GM23338 (cell line): ENCODE data around the gene C10orf71. TPM values are rescaled to one million over a fixed set of nuclear protein-coding genes. Genes with fewer than 3 reads are reported as not detected.

Experiments
- ATAC-seq: fragments of 200-7000 bp; cut with Tn5 transposase; 3 replicates; pipeline ENCODE4 v1.9.1; 2020
- DNase-seq: peaks from one replicate; pipeline ENCODE4 v3.0.0-alpha.2; 2015; ENCODE audit warnings: low spot score
- H2AFZ ChIP-seq: fragments of 200-600 bp; sonication (generic); 2 replicates; pipeline ENCODE4 v1.8.0; 2016; ENCODE audit warnings: antibody characterized with exemption, mild to moderate bottlenecking, moderate library complexity
- H3F3A ChIP-seq: fragments of 200-600 bp; sonication (generic); replicated peaks from 2 replicates; pipeline ENCODE4 v1.8.0; 2017; ENCODE audit warnings: antibody characterized with exemption, mixed run types, low read depth
- H3K27ac ChIP-seq: fragments of 200-600 bp; sonication (generic); 2 replicates; pipeline ENCODE4 v1.6.1; 2016; ENCODE audit warnings: low read depth
- H3K27me3 ChIP-seq: fragments of 200-600 bp; sonication (generic); 2 replicates; pipeline ENCODE4 v1.8.0; 2016; ENCODE audit warnings: mild to moderate bottlenecking, mixed run types, moderate library complexity; ENCODE audit not compliant: insufficient read depth
- H3K36me3 ChIP-seq: fragments of 200-600 bp; sonication (generic); 2 replicates; pipeline ENCODE4 v1.8.0; 2016; ENCODE audit warnings: mild to moderate bottlenecking; ENCODE audit not compliant: insufficient read depth
- H3K4me1 ChIP-seq: fragments of 200-600 bp; sonication (generic); 2 replicates; pipeline ENCODE4 v1.8.0; 2016; ENCODE audit warnings: mild to moderate bottlenecking, moderate library complexity; ENCODE audit not compliant: insufficient read depth
- H3K4me2 ChIP-seq: fragments of 200-600 bp; sonication (generic); 2 replicates; pipeline ENCODE4 v1.7.1; 2017; ENCODE audit warnings: mixed run types
- H3K4me3 ChIP-seq: fragments of 200-600 bp; sonication (generic); 2 replicates; pipeline ENCODE4 v1.6.1; 2016; ENCODE audit warnings: mixed run types
- H3K79me2 ChIP-seq: fragments of 200-600 bp; sonication (generic); replicated peaks from 2 replicates; pipeline ENCODE4 v1.8.0; 2017; ENCODE audit warnings: mild to moderate bottlenecking; ENCODE audit not compliant: insufficient read depth
- H3K9me2 ChIP-seq: fragments of 200-600 bp; sonication (generic); 2 replicates; pipeline ENCODE4 v1.8.0; 2017; ENCODE audit not compliant: insufficient read depth
- H4K20me1 ChIP-seq: fragments of 200-600 bp; sonication (generic); replicated peaks from 2 replicates; pipeline ENCODE4 v1.8.0; 2017; ENCODE audit warnings: mild to moderate bottlenecking; ENCODE audit not compliant: insufficient read depth
- H3K27ac Mint-ChIP-seq: 2 replicates; pipeline ENCODE4 v1.8.0; 2020; ENCODE audit warnings: inconsistent platforms, mild to moderate bottlenecking, moderate library complexity, mixed read lengths
- H3K27me3 Mint-ChIP-seq: 3 replicates; pipeline ENCODE4 v1.8.0; 2022; ENCODE audit warnings: low read depth, mild to moderate bottlenecking, moderate library complexity, mixed read lengths, inconsistent platforms; ENCODE audit not compliant: insufficient read depth, poor library complexity
- H3K36me3 Mint-ChIP-seq: 3 replicates; pipeline ENCODE4 v1.8.0; 2021; ENCODE audit warnings: low read depth, mild to moderate bottlenecking, inconsistent platforms, moderate library complexity, mixed read lengths
- H3K4me1 Mint-ChIP-seq: 3 replicates; pipeline ENCODE4 v1.8.0; 2020; ENCODE audit warnings: mild to moderate bottlenecking, inconsistent platforms, mixed read lengths
- H3K4me3 Mint-ChIP-seq: 3 replicates; pipeline ENCODE4 v1.8.0; 2021; ENCODE audit warnings: moderate library complexity, mild to moderate bottlenecking, inconsistent platforms, mixed read lengths
- H3K9me3 Mint-ChIP-seq: 3 replicates; pipeline ENCODE4 v1.8.0; 2020; ENCODE audit warnings: moderate library complexity, mild to moderate bottlenecking, inconsistent platforms, mixed read lengths
- EZH2 ChIP-seq: fragments of 200-600 bp; sonication (generic); IDR thresholded peaks from one replicate; pipeline ENCODE4 v1.8.0; 2017; ENCODE audit warnings: antibody characterized with exemption, mild to moderate bottlenecking, low read depth; ENCODE audit not compliant: unreplicated experiment
- NANOG ChIP-seq: IDR thresholded peaks from 2 replicates; pipeline ENCODE4 v1.6.1; 2016; ENCODE audit warnings: antibody characterized with exemption, borderline replicate concordance
- POLR2AphosphoS5 ChIP-seq: IDR thresholded peaks from 2 replicates; pipeline ENCODE4 v1.6.1; 2016; ENCODE audit warnings: antibody characterized with exemption, low read depth
- ZNF114 ChIP-seq: fragments of 250-450 bp; sonication (Bioruptor Pico); IDR thresholded peaks from 2 replicates; pipeline ENCODE4 v1.5.0; 2020; ENCODE audit warnings: mild to moderate bottlenecking, moderate library complexity
- polyA plus RNA-seq: library from polyadenylated mRNA; unstranded; fragments of >200 nt; fragmentation: Nextera tagmentation; extraction: Ambion mirVana; gene quantifications from 2 replicates; pipeline ENCODE4 v1.2.1, GENCODE V29; 2016
- total RNA-seq: library from RNA; depleted of rRNA; stranded (reverse); fragments of >200 nt; shearing (Covaris generic); gene quantifications from 2 replicates; pipeline ENCODE4 v1.2.3, GENCODE V29; 2014
- TF ChIP-seq, protein P1 (sequence below), 2 experiments: fragments of 200-600 bp in 1 of 2; sonication (generic) in 1 of 2; conservative IDR thresholded peaks; 2 replicates each; pipeline versions ENCODE4 v1.5.1 to v1.6.1; 2016 to 2017; ENCODE audit warnings: antibody characterized with exemption in 2 of 2, low read depth in 2 of 2, mild to moderate bottlenecking in 2 of 2, moderate library complexity in 1 of 2
- TF ChIP-seq, protein P2 (sequence below): IDR thresholded peaks from one replicate; pipeline ENCODE4 v1.6.1; 2018; ENCODE audit warnings: antibody characterized with exemption; ENCODE audit not compliant: unreplicated experiment
- TF ChIP-seq, protein P3 (sequence below): fragments of 250-450 bp; sonication (Bioruptor Pico); IDR thresholded peaks from 2 replicates; pipeline ENCODE4 v1.5.0; 2020; ENCODE audit warnings: mild to moderate bottlenecking, moderate library complexity
- TF ChIP-seq, protein P4 (sequence below): IDR thresholded peaks from 2 replicates; pipeline ENCODE4 v1.6.1; 2016; ENCODE audit warnings: antibody characterized with exemption

The C10orf71 gene
- total and polyA plus RNA-seq, 2 experiments from 2014 or later: not detected

DNA sequence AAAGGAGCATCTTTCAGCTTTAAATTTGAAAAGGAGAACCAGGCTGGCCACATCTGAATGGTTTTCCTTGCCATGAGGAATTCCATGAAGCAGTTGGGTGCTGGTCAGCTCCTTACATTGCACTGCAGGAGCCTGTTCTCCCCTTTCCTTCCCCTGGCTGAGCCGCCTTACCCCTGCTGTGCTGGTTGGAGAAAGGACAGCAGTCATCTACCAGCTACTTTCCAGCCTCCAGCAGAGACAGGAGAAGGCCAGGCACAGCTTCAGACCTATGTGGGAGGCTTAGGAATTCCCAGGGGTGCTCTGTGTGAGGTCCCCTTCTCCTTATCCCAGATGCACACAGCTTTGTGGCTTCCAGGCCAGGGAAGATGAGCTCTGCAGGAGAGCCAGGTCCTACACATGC lies 4.7 kb downstream of the C10orf71 start:
- Mint-ChIP-seq H3K4me3 (no peak overlapping the region), H3K27me3 (peaks cover 2% of the 10 kb centered on the region), H3K36me3 (no peaks in the 10 kb centered on the region), H3K27ac (no peak overlapping the region), H3K9me3 (no peaks in the 10 kb centered on the region), H3K4me1 (peaks cover 6% of the 10 kb centered on the region; the same call in 2 of the 3 replicates)
- no peak overlapping the region for H3K4me3 ChIP-seq
- H3K27me3 ChIP-seq: no peaks in the 10 kb centered on the region
- H3K4me2 ChIP-seq: no peak overlapping the region
- no peaks in the 10 kb centered on the region for H3F3A ChIP-seq
- TF ChIP-seq, protein P1, sequence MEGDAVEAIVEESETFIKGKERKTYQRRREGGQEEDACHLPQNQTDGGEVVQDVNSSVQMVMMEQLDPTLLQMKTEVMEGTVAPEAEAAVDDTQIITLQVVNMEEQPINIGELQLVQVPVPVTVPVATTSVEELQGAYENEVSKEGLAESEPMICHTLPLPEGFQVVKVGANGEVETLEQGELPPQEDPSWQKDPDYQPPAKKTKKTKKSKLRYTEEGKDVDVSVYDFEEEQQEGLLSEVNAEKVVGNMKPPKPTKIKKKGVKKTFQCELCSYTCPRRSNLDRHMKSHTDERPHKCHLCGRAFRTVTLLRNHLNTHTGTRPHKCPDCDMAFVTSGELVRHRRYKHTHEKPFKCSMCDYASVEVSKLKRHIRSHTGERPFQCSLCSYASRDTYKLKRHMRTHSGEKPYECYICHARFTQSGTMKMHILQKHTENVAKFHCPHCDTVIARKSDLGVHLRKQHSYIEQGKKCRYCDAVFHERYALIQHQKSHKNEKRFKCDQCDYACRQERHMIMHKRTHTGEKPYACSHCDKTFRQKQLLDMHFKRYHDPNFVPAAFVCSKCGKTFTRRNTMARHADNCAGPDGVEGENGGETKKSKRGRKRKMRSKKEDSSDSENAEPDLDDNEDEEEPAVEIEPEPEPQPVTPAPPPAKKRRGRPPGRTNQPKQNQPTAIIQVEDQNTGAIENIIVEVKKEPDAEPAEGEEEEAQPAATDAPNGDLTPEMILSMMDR (conservative IDR thresholded peaks at IDR 0.05; ENCODE audit: low read depth in 2 of 2): no peak
- TF ChIP-seq ZNF114: no peak
- TF ChIP-seq POLR2AphosphoS5: no peak
- TF ChIP-seq, protein P2, sequence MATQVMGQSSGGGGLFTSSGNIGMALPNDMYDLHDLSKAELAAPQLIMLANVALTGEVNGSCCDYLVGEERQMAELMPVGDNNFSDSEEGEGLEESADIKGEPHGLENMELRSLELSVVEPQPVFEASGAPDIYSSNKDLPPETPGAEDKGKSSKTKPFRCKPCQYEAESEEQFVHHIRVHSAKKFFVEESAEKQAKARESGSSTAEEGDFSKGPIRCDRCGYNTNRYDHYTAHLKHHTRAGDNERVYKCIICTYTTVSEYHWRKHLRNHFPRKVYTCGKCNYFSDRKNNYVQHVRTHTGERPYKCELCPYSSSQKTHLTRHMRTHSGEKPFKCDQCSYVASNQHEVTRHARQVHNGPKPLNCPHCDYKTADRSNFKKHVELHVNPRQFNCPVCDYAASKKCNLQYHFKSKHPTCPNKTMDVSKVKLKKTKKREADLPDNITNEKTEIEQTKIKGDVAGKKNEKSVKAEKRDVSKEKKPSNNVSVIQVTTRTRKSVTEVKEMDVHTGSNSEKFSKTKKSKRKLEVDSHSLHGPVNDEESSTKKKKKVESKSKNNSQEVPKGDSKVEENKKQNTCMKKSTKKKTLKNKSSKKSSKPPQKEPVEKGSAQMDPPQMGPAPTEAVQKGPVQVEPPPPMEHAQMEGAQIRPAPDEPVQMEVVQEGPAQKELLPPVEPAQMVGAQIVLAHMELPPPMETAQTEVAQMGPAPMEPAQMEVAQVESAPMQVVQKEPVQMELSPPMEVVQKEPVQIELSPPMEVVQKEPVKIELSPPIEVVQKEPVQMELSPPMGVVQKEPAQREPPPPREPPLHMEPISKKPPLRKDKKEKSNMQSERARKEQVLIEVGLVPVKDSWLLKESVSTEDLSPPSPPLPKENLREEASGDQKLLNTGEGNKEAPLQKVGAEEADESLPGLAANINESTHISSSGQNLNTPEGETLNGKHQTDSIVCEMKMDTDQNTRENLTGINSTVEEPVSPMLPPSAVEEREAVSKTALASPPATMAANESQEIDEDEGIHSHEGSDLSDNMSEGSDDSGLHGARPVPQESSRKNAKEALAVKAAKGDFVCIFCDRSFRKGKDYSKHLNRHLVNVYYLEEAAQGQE: no peak
- TF ChIP-seq EZH2: no peak
- peak; percentile 37 for ATAC-seq
- H3K27ac ChIP-seq: no peak overlapping the region
- no peaks in the 10 kb centered on the region for H3K4me1 ChIP-seq
- H3K79me2 ChIP-seq: no peaks in the 10 kb centered on the region
- H3K36me3 ChIP-seq: no peaks in the 10 kb centered on the region
- DNase-seq: no peak
- H2AFZ ChIP-seq: no peak overlapping the region
- H4K20me1 ChIP-seq: no peaks in the 10 kb centered on the region
- no peaks in the 10 kb centered on the region for H3K9me2 ChIP-seq

DNA sequence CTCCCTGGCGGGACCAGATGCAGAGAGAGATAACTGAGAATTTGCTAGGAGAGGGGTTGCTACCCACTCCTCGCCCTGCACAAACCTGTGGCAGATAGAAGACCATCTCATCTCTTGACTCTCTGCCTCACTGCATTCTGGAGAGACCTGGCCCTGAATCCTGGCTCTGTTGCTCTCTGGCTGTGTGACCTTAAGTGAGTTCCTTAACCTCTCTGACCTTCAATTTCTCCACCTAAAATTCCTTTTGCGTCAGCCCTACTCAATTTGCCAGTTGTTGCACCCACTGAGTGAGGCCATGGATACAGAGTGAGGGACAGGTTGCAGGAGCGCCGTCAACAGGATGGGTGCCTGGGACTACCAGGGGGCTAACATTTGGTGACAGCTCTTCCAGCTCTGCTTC lies 5.2 kb downstream of the C10orf71 start:
- H3K9me2 ChIP-seq: no peaks in the 10 kb centered on the region
- H3K27me3 Mint-ChIP-seq: peaks cover 2% of the 10 kb centered on the region
- H3K27ac Mint-ChIP-seq: no peak overlapping the region
- no peaks in the 10 kb centered on the region for H3K36me3 ChIP-seq
- DNase-seq: no peak
- H4K20me1 ChIP-seq: no peaks in the 10 kb centered on the region
- H3K27ac ChIP-seq: no peak overlapping the region
- no peaks in the 10 kb centered on the region for H3K36me3 Mint-ChIP-seq
- H3K4me3 ChIP-seq: no peak overlapping the region
- ATAC-seq: no peak
- no peaks in the 10 kb centered on the region for H3K79me2 ChIP-seq
- no peaks in the 10 kb centered on the region for H3K27me3 ChIP-seq
- H3K4me1 ChIP-seq: no peaks in the 10 kb centered on the region
- no peaks in the 10 kb centered on the region for H3F3A ChIP-seq
- no peak overlapping the region for H2AFZ ChIP-seq
- no peak overlapping the region for H3K4me3 Mint-ChIP-seq
- peaks cover 1% of the 10 kb centered on the region; the same call in 2 of the 3 replicates for H3K4me1 Mint-ChIP-seq
- H3K4me2 ChIP-seq: no peak overlapping the region
- no peaks in the 10 kb centered on the region for H3K9me3 Mint-ChIP-seq
- TF ChIP-seq NANOG (no peak), ZNF114 (no peak)
- TF ChIP-seq, protein P3, sequence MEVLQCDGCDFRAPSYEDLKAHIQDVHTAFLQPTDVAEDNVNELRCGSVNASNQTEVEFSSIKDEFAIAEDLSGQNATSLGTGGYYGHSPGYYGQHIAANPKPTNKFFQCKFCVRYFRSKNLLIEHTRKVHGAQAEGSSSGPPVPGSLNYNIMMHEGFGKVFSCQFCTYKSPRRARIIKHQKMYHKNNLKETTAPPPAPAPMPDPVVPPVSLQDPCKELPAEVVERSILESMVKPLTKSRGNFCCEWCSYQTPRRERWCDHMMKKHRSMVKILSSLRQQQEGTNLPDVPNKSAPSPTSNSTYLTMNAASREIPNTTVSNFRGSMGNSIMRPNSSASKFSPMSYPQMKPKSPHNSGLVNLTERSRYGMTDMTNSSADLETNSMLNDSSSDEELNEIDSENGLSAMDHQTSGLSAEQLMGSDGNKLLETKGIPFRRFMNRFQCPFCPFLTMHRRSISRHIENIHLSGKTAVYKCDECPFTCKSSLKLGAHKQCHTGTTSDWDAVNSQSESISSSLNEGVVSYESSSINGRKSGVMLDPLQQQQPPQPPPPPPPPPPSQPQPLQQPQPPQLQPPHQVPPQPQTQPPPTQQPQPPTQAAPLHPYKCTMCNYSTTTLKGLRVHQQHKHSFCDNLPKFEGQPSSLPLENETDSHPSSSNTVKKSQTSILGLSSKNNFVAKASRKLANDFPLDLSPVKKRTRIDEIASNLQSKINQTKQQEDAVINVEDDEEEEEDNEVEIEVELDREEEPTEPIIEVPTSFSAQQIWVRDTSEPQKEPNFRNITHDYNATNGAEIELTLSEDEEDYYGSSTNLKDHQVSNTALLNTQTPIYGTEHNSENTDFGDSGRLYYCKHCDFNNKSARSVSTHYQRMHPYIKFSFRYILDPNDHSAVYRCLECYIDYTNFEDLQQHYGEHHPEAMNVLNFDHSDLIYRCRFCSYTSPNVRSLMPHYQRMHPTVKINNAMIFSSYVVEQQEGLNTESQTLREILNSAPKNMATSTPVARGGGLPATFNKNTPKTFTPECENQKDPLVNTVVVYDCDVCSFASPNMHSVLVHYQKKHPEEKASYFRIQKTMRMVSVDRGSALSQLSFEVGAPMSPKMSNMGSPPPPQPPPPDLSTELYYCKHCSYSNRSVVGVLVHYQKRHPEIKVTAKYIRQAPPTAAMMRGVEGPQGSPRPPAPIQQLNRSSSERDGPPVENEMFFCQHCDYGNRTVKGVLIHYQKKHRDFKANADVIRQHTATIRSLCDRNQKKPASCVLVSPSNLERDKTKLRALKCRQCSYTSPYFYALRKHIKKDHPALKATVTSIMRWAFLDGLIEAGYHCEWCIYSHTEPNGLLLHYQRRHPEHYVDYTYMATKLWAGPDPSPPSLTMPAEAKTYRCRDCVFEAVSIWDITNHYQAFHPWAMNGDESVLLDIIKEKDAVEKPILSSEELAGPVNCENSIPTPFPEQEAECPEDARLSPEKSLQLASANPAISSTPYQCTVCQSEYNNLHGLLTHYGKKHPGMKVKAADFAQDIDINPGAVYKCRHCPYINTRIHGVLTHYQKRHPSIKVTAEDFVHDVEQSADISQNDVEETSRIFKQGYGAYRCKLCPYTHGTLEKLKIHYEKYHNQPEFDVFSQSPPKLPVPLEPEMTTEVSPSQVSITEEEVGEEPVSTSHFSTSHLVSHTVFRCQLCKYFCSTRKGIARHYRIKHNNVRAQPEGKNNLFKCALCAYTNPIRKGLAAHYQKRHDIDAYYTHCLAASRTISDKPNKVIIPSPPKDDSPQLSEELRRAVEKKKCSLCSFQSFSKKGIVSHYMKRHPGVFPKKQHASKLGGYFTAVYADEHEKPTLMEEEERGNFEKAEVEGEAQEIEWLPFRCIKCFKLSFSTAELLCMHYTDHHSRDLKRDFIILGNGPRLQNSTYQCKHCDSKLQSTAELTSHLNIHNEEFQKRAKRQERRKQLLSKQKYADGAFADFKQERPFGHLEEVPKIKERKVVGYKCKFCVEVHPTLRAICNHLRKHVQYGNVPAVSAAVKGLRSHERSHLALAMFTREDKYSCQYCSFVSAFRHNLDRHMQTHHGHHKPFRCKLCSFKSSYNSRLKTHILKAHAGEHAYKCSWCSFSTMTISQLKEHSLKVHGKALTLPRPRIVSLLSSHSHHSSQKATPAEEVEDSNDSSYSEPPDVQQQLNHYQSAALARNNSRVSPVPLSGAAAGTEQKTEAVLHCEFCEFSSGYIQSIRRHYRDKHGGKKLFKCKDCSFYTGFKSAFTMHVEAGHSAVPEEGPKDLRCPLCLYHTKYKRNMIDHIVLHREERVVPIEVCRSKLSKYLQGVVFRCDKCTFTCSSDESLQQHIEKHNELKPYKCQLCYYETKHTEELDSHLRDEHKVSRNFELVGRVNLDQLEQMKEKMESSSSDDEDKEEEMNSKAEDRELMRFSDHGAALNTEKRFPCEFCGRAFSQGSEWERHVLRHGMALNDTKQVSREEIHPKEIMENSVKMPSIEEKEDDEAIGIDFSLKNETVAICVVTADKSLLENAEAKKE (CRISPR knock-in tag): no peak
- TF ChIP-seq, protein P4, sequence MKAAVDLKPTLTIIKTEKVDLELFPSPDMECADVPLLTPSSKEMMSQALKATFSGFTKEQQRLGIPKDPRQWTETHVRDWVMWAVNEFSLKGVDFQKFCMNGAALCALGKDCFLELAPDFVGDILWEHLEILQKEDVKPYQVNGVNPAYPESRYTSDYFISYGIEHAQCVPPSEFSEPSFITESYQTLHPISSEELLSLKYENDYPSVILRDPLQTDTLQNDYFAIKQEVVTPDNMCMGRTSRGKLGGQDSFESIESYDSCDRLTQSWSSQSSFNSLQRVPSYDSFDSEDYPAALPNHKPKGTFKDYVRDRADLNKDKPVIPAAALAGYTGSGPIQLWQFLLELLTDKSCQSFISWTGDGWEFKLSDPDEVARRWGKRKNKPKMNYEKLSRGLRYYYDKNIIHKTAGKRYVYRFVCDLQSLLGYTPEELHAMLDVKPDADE: no peak
